Stomach smooth muscle (tissue), 2 donors: ENCODE data around the gene WIF1.

ENCODE experiments used
- H3K27ac ChIP-seq: one replicate; pipeline ENCODE4 v1.7.0; 2013; ENCODE audit warnings: mild to moderate bottlenecking, low read length, inconsistent platforms
- H3K27me3 ChIP-seq, 2 donors: one replicate each; pipeline ENCODE4 v1.7.0; 2013; ENCODE audit warnings: low read length in 2 of 2; ENCODE audit not compliant: insufficient read depth in 2 of 2, control insufficient read depth in 1 of 2
- H3K36me3 ChIP-seq, 2 donors: one replicate each; pipeline ENCODE4 v1.7.0; 2013; ENCODE audit warnings: low read length in 2 of 2; ENCODE audit not compliant: control insufficient read depth in 2 of 2, insufficient read depth in 2 of 2
- H3K4me1 ChIP-seq: one replicate; pipeline ENCODE4 v1.7.0; 2013; ENCODE audit warnings: low read length; ENCODE audit not compliant: control insufficient read depth, insufficient read depth
- H3K4me3 ChIP-seq, 2 donors: one replicate each; pipeline ENCODE4 v1.7.0; 2013; ENCODE audit warnings: low read length in 2 of 2
- H3K9ac ChIP-seq, 2 donors: one replicate each; pipeline ENCODE4 v1.7.0; 2013; ENCODE audit warnings: low read length in 2 of 2, mild to moderate bottlenecking in 1 of 2
- H3K9me3 ChIP-seq, 2 donors: one replicate each; pipeline ENCODE4 v1.7.0; 2013; ENCODE audit warnings: low read length in 2 of 2; ENCODE audit not compliant: control insufficient read depth in 2 of 2
- donor health status: healthy.
- donor health status: Pancreatic carcinoma.

Gene WIF1

GRCh38 chr12:65121956-65122469 lies 908 bp upstream of the WIF1 start:
- Histone ChIP-seq H3K9me3 (no peaks in the 10 kb centered on the region), H3K4me1 (no peaks in the 10 kb centered on the region), H3K4me3 (no peak overlapping the region), H3K27ac (no peak overlapping the region), H3K9ac (no peak overlapping the region), H3K36me3 (no peaks in the 10 kb centered on the region), H3K27me3 (peaks cover 27 to 31% of the 10 kb centered on the region in 2 donors)

- Histone ChIP-seq H3K4me1 (no peaks in the 10 kb centered on the region), H3K9me3 (no peaks in the 10 kb centered on the region), H3K4me3 (no peak overlapping the region), H3K27me3 (peaks cover 27 to 31% of the 10 kb centered on the region in 2 donors), H3K9ac (no peak overlapping the region), H3K36me3 (no peaks in the 10 kb centered on the region), H3K27ac (no peak overlapping the region)
Measured at GRCh38 chr12:65119063-65119462, 2.0 kb downstream of the WIF1 start.

GRCh38 chr12:65113621-65114035 lies 7.5 kb downstream of the WIF1 start:
- H3K9me3 ChIP-seq = no peaks in the 10 kb centered on the region
- H3K4me3 ChIP-seq = no peak overlapping the region
- no peak overlapping the region for H3K27ac ChIP-seq
- no peak overlapping the region for H3K9ac ChIP-seq
- H3K4me1 ChIP-seq = no peaks in the 10 kb centered on the region
- peaks cover 4 to 13% of the 10 kb centered on the region in 2 donors for H3K27me3 ChIP-seq
- H3K36me3 ChIP-seq = no peaks in the 10 kb centered on the region

- peaks cover 0 to 2% of the 10 kb centered on the region in 2 donors for H3K27me3 ChIP-seq
- no peaks in the 10 kb centered on the region for H3K4me1 ChIP-seq
- H3K27ac ChIP-seq = no peak overlapping the region
- no peaks in the 10 kb centered on the region for H3K36me3 ChIP-seq
- no peaks in the 10 kb centered on the region for H3K9me3 ChIP-seq
- no peak overlapping the region for H3K4me3 ChIP-seq
- H3K9ac ChIP-seq = no peak overlapping the region
Measured at GRCh38 chr12:65106948-65107347, 14.2 kb downstream of the WIF1 start.

- Histone ChIP-seq H3K4me1 (no peaks in the 10 kb centered on the region), H3K9ac (no peak overlapping the region), H3K27ac (no peak overlapping the region), H3K9me3 (no peaks in the 10 kb centered on the region), H3K27me3 (no peaks in the 10 kb centered on the region), H3K4me3 (no peak overlapping the region), H3K36me3 (no peaks in the 10 kb centered on the region)
Measured at GRCh38 chr12:65100140-65100539, 21.0 kb downstream of the WIF1 start.

GRCh38 chr12:65099182-65099581 lies 21.9 kb downstream of the WIF1 start:
- Histone ChIP-seq H3K36me3 (no peaks in the 10 kb centered on the region), H3K9ac (no peak overlapping the region), H3K9me3 (no peaks in the 10 kb centered on the region), H3K4me3 (no peak overlapping the region), H3K4me1 (no peaks in the 10 kb centered on the region), H3K27me3 (no peaks in the 10 kb centered on the region), H3K27ac (no peak overlapping the region)

- no peaks in the 10 kb centered on the region for H3K4me1 ChIP-seq
- H3K4me3 ChIP-seq = no peak overlapping the region
- no peaks in the 10 kb centered on the region for H3K9me3 ChIP-seq
- H3K27me3 ChIP-seq = no peaks in the 10 kb centered on the region
- no peak overlapping the region for H3K9ac ChIP-seq
- H3K27ac ChIP-seq = no peak overlapping the region
- no peaks in the 10 kb centered on the region for H3K36me3 ChIP-seq
Measured at GRCh38 chr12:65098364-65098763, 22.7 kb downstream of the WIF1 start.

GRCh38 chr12:65094722-65095121 lies 26.4 kb downstream of the WIF1 start:
- Histone ChIP-seq H3K9me3 (no peaks in the 10 kb centered on the region), H3K4me3 (no peak overlapping the region), H3K9ac (no peak overlapping the region), H3K27ac (no peak overlapping the region), H3K4me1 (no peaks in the 10 kb centered on the region), H3K36me3 (no peaks in the 10 kb centered on the region), H3K27me3 (peaks cover 0 to 2% of the 10 kb centered on the region in 2 donors)

GRCh38 chr12:65093606-65094005 lies 27.5 kb downstream of the WIF1 start:
- H3K27me3 ChIP-seq = peaks cover 0 to 2% of the 10 kb centered on the region in 2 donors
- no peak overlapping the region for H3K27ac ChIP-seq
- no peak overlapping the region for H3K9ac ChIP-seq
- no peaks in the 10 kb centered on the region for H3K36me3 ChIP-seq
- H3K4me3 ChIP-seq = no peak overlapping the region
- H3K9me3 ChIP-seq = no peaks in the 10 kb centered on the region
- no peaks in the 10 kb centered on the region for H3K4me1 ChIP-seq

- Histone ChIP-seq H3K27me3 (peaks cover 0 to 2% of the 10 kb centered on the region in 2 donors), H3K27ac (no peak overlapping the region), H3K4me1 (no peaks in the 10 kb centered on the region), H3K9ac (no peak overlapping the region), H3K4me3 (no peak overlapping the region), H3K36me3 (no peaks in the 10 kb centered on the region), H3K9me3 (no peaks in the 10 kb centered on the region)
Measured at GRCh38 chr12:65090461-65090860, 30.6 kb downstream of the WIF1 start.

GRCh38 chr12:65086236-65086635 lies 34.9 kb downstream of the WIF1 start:
- H3K9ac ChIP-seq = no peak overlapping the region
- no peaks in the 10 kb centered on the region for H3K9me3 ChIP-seq
- no peaks in the 10 kb centered on the region for H3K27me3 ChIP-seq
- no peak overlapping the region for H3K27ac ChIP-seq
- no peak overlapping the region for H3K4me3 ChIP-seq
- no peaks in the 10 kb centered on the region for H3K4me1 ChIP-seq
- no peaks in the 10 kb centered on the region for H3K36me3 ChIP-seq
